K562 (cell line): ENCODE results near the gene DNAI1. TPM values are rescaled to one million over a fixed set of nuclear protein-coding genes. Genes with fewer than 3 reads are reported as not detected.

Experiments used
- ARID3A ChIP-seq: IDR thresholded peaks from 2 replicates; pipeline ENCODE4 v1.6.1; 2012; ENCODE audit warnings: low read depth, low read length, improper control_type of control experiment, borderline replicate concordance
- ARNT ChIP-seq, 2 experiments: fragments of 450-650 bp; IDR thresholded peaks; 2 replicates each; pipeline ENCODE4 v1.6.1; 2016; ENCODE audit warnings: mild to moderate bottlenecking in 1 of 2
- C11orf30 ChIP-seq: fragments of 450-650 bp; IDR thresholded peaks from 2 replicates; pipeline ENCODE4 v1.6.1; 2016; ENCODE audit warnings: low read depth, mild to moderate bottlenecking
- CBFA2T3 ChIP-seq: fragments of 450-650 bp; IDR thresholded peaks from 2 replicates; pipeline ENCODE4 v1.6.1; 2017
- DMBX1 ChIP-seq: fragments of 250-450 bp; sonication (Bioruptor Pico); IDR thresholded peaks from 2 replicates; pipeline ENCODE4 v1.8.0; 2022; ENCODE audit warnings: inconsistent platforms, mild to moderate bottlenecking, moderate library complexity, borderline replicate concordance
- ELF2 ChIP-seq: fragments of 250-450 bp; sonication (Bioruptor Pico); IDR thresholded peaks from 2 replicates; pipeline ENCODE4 v1.5.0; 2021; ENCODE audit warnings: mild to moderate bottlenecking
- GMEB1 ChIP-seq: fragments of 250-450 bp; sonication (Bioruptor Pico); IDR thresholded peaks from 2 replicates; pipeline ENCODE4 v1.4.0; 2020; ENCODE audit warnings: mild to moderate bottlenecking
- GTF2E2 ChIP-seq: fragments of 200-800 bp; sonication (Bioruptor generic); IDR thresholded peaks from 2 replicates; pipeline ENCODE4 v1.6.1; 2016; ENCODE audit warnings: missing genetic modification characterization, missing compliant biosample characterization
- HDAC1 ChIP-seq, 2 experiments: fragments of 450-650 bp; IDR thresholded peaks; 2 replicates each; pipeline ENCODE4 v1.6.1; 2016 to 2017; ENCODE audit warnings: inconsistent platforms in 1 of 2, mild to moderate bottlenecking in 1 of 2, moderate library complexity in 1 of 2
- HMGN3 ChIP-seq: IDR thresholded peaks from 2 replicates; pipeline ENCODE4 v1.6.1; 2011; ENCODE audit warnings: borderline replicate concordance, low read depth, mild to moderate bottlenecking, mixed read lengths, low read length; ENCODE audit not compliant: insufficient read length; ENCODE audit errors: extremely low read depth
- NCOA1 ChIP-seq: fragments of 450-650 bp; IDR thresholded peaks from 2 replicates; pipeline ENCODE4 v1.6.1; 2016; ENCODE audit warnings: low read depth
- NFIX ChIP-seq: fragments of 250-450 bp; sonication (Bioruptor Pico); IDR thresholded peaks from 2 replicates; pipeline ENCODE4 v1.4.0; 2020; ENCODE audit warnings: low read depth, mild to moderate bottlenecking, moderate library complexity
- RBM39 ChIP-seq: fragments of 200-400 bp; formaldehyde crosslinking; optimal IDR thresholded peaks from 2 replicates; pipeline ENCODE3; 2018; ENCODE audit warnings: low read depth, low read length
- SNAPC5 ChIP-seq: fragments of 250-450 bp; sonication (Bioruptor Pico); IDR thresholded peaks from 2 replicates; pipeline ENCODE4 v1.8.0; 2021; ENCODE audit warnings: moderate library complexity, mild to moderate bottlenecking, inconsistent platforms
- TEAD2 ChIP-seq: fragments of 450-650 bp; IDR thresholded peaks from 2 replicates; pipeline ENCODE4 v1.6.1; 2016; ENCODE audit warnings: missing genetic modification characterization, control low read depth, missing compliant biosample characterization
- THAP12 ChIP-seq: fragments of 250-450 bp; sonication (Bioruptor Pico); IDR thresholded peaks from 2 replicates; pipeline ENCODE4 v1.9.0; 2021; ENCODE audit warnings: mild to moderate bottlenecking, inconsistent platforms
- TOE1 ChIP-seq, 2 experiments: fragments of 450-650 bp in 1 of 2; sonication (generic) in 1 of 2; formaldehyde crosslinking in 1 of 2; IDR thresholded peaks; 2 replicates each; pipeline versions ENCODE4 v1.7.1 to v1.8.0; 2016 to 2022; ENCODE audit warnings: borderline replicate concordance in 2 of 2, mild to moderate bottlenecking in 2 of 2, antibody characterized with exemption in 1 of 2, inconsistent platforms in 1 of 2, low read depth in 1 of 2, missing genetic modification reagents in 1 of 2, moderate library complexity in 1 of 2
- TSC22D4 ChIP-seq: fragments of 450-650 bp; IDR thresholded peaks from 2 replicates; pipeline ENCODE4 v1.6.1; 2016; ENCODE audit warnings: missing genetic modification characterization, missing biosample characterization, control low read depth
- ZBTB17 ChIP-seq: fragments of 450-650 bp; formaldehyde crosslinking; IDR thresholded peaks from 2 replicates; pipeline ENCODE4 v1.4.0; 2020; ENCODE audit warnings: mild to moderate bottlenecking
- ZBTB5 ChIP-seq: fragments of 450-650 bp; IDR thresholded peaks from 2 replicates; pipeline ENCODE4 v1.6.1; 2017; ENCODE audit warnings: antibody characterized with exemption
- polyA plus RNA-seq, 8 experiments: library from polyadenylated mRNA; depleted of rRNA in 4 of 8; stranded (reverse) in 5 of 8; unstranded in 3 of 8; fragments of >200 nt; fragmentation: Nextera tagmentation in 2 of 8; fragmentation: Illumina TruSeq in 1 of 8; extraction: Ambion mirVana in 2 of 8; extraction: Trizol in 1 of 8; gene quantifications; 2 replicates each; pipeline versions ENCODE4 v1.2.1 to v1.2.3, GENCODE V29; 2011 to 2014; ENCODE audit warnings: inconsistent platforms in 1 of 8, missing spikeins in 1 of 8
- total RNA-seq, 7 experiments: library from RNA; depleted of rRNA in 6 of 7; stranded (reverse); fragments of >200 nt in 6 of 7; fragmentation: Illumina TruSeq in 2 of 7; extraction: Trizol in 2 of 7; gene quantifications; 2 replicates each; pipeline versions ENCODE4 v1.2.1 to v1.2.3, GENCODE V29; 2011 to 2021; ENCODE audit warnings: low replicate concordance in 1 of 7

The DNAI1 gene
- total and polyA plus RNA-seq, 9 of the 15 experiments (the other 6 are each of a cell fraction or from before 2014, with no cell fraction given): 0.01 to 0.17 (median 0.04) TPM; not detected in 6

GRCh38 chr9:34451545-34451944 lies 7.1 kb upstream of the DNAI1 start (continued):
- TF ChIP-seq HMGN3: no peak
- TF ChIP-seq DMBX1 (CRISPR knock-in tag): no peak
- TF ChIP-seq TSC22D4 (tag): no peak
- no peak for TF ChIP-seq ARID3A
- TF ChIP-seq RBM39: no peak
- no peak for TF ChIP-seq HDAC1 (IDR thresholded peaks at IDR 0.05)
- no peak for TF ChIP-seq GTF2E2 (tag)
- no peak for TF ChIP-seq NFIX (CRISPR knock-in tag)
- TF ChIP-seq TEAD2 (tag): no peak
- no peak for TF ChIP-seq NCOA1
- TF ChIP-seq ZBTB5: no peak
- peak; percentile 16; the same call in 1 of the 2 replicates for TF ChIP-seq C11orf30
- TF ChIP-seq ZBTB17: no peak
- TF ChIP-seq SNAPC5 (CRISPR knock-in tag): no peak
- TF ChIP-seq THAP12: no peak
- no peak for TF ChIP-seq ARNT (IDR thresholded peaks at IDR 0.05)
- no peak for TF ChIP-seq ELF2 (CRISPR knock-in tag)
- TF ChIP-seq CBFA2T3: peak; percentile 4; the same call in 1 of the 2 replicates
- TF ChIP-seq GMEB1 (CRISPR knock-in tag): no peak
- no peak for TF ChIP-seq TOE1 (IDR thresholded peaks at IDR 0.05; ENCODE audit: borderline replicate concordance)
- TF ChIP-seq TOE1 (CRISPR knock-in tag; IDR thresholded peaks at IDR 0.05; ENCODE audit: borderline replicate concordance, low read depth): no peak
